Breast epithelium (tissue), 4 donors: ENCODE data around the gene KSR2. TPM values are rescaled to one million over a fixed set of nuclear protein-coding genes. Genes with fewer than 3 reads are reported as not detected.

ENCODE experiments used
- DNase-seq, 2 donors: peaks; one replicate each; pipeline ENCODE4 v3.0.0-alpha.2; 2019; ENCODE audit warnings: low spot score in 2 of 2
- H3K27ac ChIP-seq, 2 donors: fragments of 200-600 bp; sonication (generic) in 1 of 2; one replicate each; pipeline ENCODE4 v1.5.1; 2016 to 2019; ENCODE audit warnings: mild to moderate bottlenecking in 1 of 2
- H3K27me3 ChIP-seq, 2 donors: fragments of 200-600 bp; sonication (generic) in 1 of 2; one replicate each; pipeline versions ENCODE4 v1.5.1 to v1.6.0; 2017 to 2019; ENCODE audit warnings: control low read depth in 1 of 2, mild to moderate bottlenecking in 1 of 2
- H3K36me3 ChIP-seq: fragments of 200-600 bp; one replicate; pipeline ENCODE4 v1.5.1; 2019
- H3K4me1 ChIP-seq, 2 donors: fragments of 200-600 bp; sonication (generic); one replicate each; pipeline ENCODE4 v1.5.1; 2016 to 2019; ENCODE audit warnings: control low read depth in 1 of 2
- H3K4me3 ChIP-seq, 3 donors: fragments of 200-600 bp; sonication (generic); 1 replicate in 2 of 3; 2 replicates in 1 of 3; pipeline ENCODE4 v1.5.1; 2016 to 2019; ENCODE audit warnings: mild to moderate bottlenecking in 3 of 3, moderate library complexity in 2 of 3
- H3K9me3 ChIP-seq, 2 donors: fragments of 200-600 bp; sonication (generic) in 1 of 2; one replicate each; pipeline ENCODE4 v1.5.1; 2016 to 2019; ENCODE audit warnings: control low read depth in 1 of 2
- POLR2A ChIP-seq: fragments of 450-650 bp; IDR thresholded peaks from one replicate; pipeline ENCODE4 v1.6.1; 2016; ENCODE audit warnings: antibody characterized with exemption, mild to moderate bottlenecking, moderate library complexity
- POLR2AphosphoS5 ChIP-seq, 3 donors: sonication (generic); formaldehyde crosslinking; IDR thresholded peaks; one replicate each; pipeline ENCODE4 v1.6.1; 2017; ENCODE audit warnings: antibody characterized with exemption in 3 of 3
- intact Hi-C: fragments of 100-400 bp; cut with DNase I; formaldehyde crosslinking; loops from one replicate; pipeline ENCODE4 v1.15.1; 2023; ENCODE audit warnings: low total_unique reads
- total RNA-seq, 3 donors: library from RNA; depleted of rRNA; stranded (reverse); fragments of >200 nt; gene quantifications; one replicate each; pipeline ENCODE4 v1.1.0, GENCODE V29; 2016
- TF ChIP-seq, protein P1 (sequence below), 3 donors: fragments of 450-650 bp; IDR thresholded peaks; one replicate each; pipeline ENCODE4 v1.5.1; 2016 to 2017; ENCODE audit warnings: antibody characterized with exemption in 3 of 3, mild to moderate bottlenecking in 3 of 3, moderate library complexity in 3 of 3

The KSR2 gene
- total RNA-seq, 3 donors from 2014 or later: under 0.01 to 1.9 (median 0.33) TPM

DNA sequence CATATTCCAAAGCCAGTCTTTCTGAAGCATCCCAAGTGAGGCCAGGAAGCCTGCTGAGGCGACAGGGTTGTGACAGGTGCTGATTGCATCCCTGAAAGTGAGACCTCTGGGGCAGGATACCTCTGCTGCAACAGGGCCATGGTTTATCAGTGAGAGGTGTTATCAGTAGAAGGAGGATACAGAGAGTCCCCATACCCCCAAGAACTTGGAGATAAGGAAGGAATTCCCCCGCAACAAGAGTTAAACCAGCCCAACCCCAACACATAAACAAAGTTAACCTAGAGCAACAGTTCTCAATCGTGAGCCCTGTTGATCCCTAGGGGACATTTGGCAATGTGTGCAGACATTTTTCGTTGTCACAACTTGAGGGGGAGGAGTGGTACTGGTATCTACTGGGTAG, 374.3 kb downstream of the KSR2 start:
- Histone ChIP-seq H3K4me1 (no peaks in the 10 kb centered on the region), H3K27ac (no peak overlapping the region), H3K27me3 (no peaks in the 10 kb centered on the region), H3K9me3 (peaks cover 0 to 14% of the 10 kb centered on the region in 2 donors), H3K36me3 (no peaks in the 10 kb centered on the region), H3K4me3 (no peak overlapping the region)
- TF ChIP-seq POLR2A (no peak), POLR2AphosphoS5 (IDR thresholded peaks at IDR 0.05) (no peak)
- TF ChIP-seq, protein P1, sequence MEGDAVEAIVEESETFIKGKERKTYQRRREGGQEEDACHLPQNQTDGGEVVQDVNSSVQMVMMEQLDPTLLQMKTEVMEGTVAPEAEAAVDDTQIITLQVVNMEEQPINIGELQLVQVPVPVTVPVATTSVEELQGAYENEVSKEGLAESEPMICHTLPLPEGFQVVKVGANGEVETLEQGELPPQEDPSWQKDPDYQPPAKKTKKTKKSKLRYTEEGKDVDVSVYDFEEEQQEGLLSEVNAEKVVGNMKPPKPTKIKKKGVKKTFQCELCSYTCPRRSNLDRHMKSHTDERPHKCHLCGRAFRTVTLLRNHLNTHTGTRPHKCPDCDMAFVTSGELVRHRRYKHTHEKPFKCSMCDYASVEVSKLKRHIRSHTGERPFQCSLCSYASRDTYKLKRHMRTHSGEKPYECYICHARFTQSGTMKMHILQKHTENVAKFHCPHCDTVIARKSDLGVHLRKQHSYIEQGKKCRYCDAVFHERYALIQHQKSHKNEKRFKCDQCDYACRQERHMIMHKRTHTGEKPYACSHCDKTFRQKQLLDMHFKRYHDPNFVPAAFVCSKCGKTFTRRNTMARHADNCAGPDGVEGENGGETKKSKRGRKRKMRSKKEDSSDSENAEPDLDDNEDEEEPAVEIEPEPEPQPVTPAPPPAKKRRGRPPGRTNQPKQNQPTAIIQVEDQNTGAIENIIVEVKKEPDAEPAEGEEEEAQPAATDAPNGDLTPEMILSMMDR (IDR thresholded peaks at IDR 0.05): no peak
- DNase-seq: no peak
- intact Hi-C loops: loop anchor here (10.0 kb wide), 1 partner anchor 230 kb away; the partner anchor contains the start of gene NOS1

DNA sequence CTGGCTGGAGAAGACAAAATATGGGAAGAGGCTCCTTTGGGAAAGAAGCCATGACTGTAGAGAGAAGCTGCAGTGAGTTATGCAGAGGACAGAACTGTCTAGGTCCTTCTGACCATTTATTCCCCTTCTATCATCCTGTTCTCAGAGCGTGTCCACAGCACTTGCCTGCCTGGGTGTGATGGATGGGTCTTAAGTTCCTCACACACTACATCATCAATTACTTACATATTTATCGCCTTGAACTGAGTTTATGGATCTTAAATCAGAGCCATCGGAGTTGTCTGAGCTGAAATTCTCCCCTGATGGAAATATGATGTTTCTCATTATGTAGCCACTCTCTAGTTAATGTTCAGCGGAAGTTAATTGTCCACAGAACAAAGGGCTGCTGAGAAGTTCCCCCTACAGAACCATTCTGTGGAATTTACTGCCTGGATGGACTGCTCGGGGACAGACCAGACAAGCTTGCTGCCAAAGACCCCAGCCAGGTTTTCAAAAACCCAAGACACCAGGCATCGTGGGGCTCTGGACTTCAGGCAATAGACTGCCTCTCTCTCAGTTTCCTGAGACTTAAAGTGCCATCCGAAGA, 374.9 kb downstream of the KSR2 start:
- no peak overlapping the region for H3K4me3 ChIP-seq
- peaks cover 0 to 14% of the 10 kb centered on the region in 2 donors for H3K9me3 ChIP-seq
- no peak overlapping the region for H3K27ac ChIP-seq
- H3K36me3 ChIP-seq: no peaks in the 10 kb centered on the region
- H3K27me3 ChIP-seq: no peaks in the 10 kb centered on the region
- TF ChIP-seq POLR2AphosphoS5 (IDR thresholded peaks at IDR 0.05): no peak
- TF ChIP-seq, protein P1 (IDR thresholded peaks at IDR 0.05): no peak
- no peak for TF ChIP-seq POLR2A
- H3K4me1 ChIP-seq: no peaks in the 10 kb centered on the region
- intact Hi-C loops: loop anchor here (10.0 kb wide), 1 partner anchor 229 kb away; the partner anchor contains the start of gene NOS1
- no peak for DNase-seq

DNA sequence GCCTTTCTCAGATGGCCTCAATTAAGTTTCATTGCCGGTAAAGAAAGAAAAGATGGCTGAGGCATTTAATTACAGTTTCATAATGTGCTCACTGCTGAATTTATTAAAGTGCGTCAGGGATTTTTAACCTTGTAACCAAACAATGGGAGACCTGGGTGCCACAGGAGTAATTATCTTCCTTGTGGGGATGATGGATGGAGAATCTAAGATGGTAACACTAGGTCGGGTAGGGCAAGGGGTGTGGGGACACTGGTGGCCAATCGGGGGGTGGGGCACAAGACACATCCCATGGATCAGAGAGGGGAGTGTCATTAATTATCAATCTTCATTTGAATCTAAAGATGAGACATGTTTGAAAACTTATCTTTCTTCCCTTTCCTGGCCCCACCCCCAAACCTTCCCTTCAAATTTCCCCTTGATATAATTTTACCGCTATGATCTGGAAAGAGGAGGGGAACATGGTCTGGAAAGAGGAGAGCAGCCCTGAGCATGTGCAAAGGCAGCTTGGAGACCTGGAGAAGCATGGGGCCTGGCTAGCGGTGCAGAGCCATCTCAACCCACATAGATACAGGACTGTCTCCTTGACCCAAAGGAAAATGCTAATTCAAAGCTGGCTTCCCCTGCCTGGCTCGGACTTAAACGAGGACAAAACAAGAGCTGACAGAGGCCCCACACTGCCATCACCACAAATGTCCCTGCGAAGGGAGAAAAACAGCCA, 376.0 kb downstream of the KSR2 start:
- Histone ChIP-seq H3K9me3 (peaks cover 0 to 14% of the 10 kb centered on the region in 2 donors), H3K36me3 (no peaks in the 10 kb centered on the region), H3K27me3 (no peaks in the 10 kb centered on the region), H3K4me3 (no peak overlapping the region), H3K27ac (no peak overlapping the region), H3K4me1 (no peaks in the 10 kb centered on the region)
- TF ChIP-seq POLR2A: no peak
- TF ChIP-seq POLR2AphosphoS5 (IDR thresholded peaks at IDR 0.05): no peak
- TF ChIP-seq, protein P1 (IDR thresholded peaks at IDR 0.05): no peak
- intact Hi-C loops: loop anchor here (10.0 kb wide), 1 partner anchor 228 kb away; the partner anchor contains the start of gene NOS1
- no peak for DNase-seq

DNA sequence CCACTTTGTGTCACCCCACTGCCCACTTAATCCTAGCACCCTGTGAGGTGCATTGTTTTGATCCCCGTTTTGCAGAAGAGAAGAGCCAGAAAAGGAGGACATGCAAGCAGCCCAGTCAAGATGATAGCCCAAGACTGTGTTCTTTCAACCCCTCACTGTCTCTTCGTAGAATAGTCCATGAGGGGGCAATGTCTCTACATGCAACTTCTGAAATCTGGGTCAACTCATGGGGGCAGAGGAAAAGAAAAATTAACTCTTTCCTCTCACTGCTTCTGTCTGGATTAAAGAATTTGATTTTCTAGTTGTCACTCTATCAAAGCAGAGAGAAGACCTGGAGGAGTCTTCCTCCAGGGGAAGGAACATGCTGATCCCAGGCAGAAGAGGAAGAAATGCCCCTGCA, 377.8 kb downstream of the KSR2 start:
- no peak for TF ChIP-seq POLR2A
- TF ChIP-seq, protein P1 (IDR thresholded peaks at IDR 0.05): no peak
- TF ChIP-seq POLR2AphosphoS5 (IDR thresholded peaks at IDR 0.05): no peak
- Histone ChIP-seq H3K4me1 (no peaks in the 10 kb centered on the region), H3K4me3 (no peak overlapping the region), H3K27me3 (no peaks in the 10 kb centered on the region), H3K9me3 (peaks cover 0 to 14% of the 10 kb centered on the region in 2 donors), H3K27ac (no peak overlapping the region), H3K36me3 (no peaks in the 10 kb centered on the region)
- intact Hi-C loops: loop anchor here (10.0 kb wide), 1 partner anchor 226 kb away; the partner anchor contains the start of gene NOS1
- DNase-seq: no peak

DNA sequence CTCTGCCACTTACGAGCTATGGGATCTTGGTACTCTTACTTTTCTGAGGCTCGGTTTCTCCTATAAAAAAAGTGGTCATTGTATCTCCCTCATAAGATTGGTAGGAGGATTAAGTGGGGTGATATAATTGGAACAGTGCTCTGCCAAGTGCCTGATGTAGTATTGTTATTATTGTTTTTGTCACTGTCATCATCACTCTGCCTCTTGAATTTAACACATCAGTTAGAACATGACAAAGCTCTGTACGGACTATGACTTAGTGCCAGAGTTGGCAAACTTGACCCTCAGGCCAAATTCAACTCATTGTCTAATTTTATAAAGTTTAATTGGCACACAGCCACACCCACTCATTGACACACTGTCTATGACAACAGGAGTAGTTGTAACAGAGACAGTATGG, 378.4 kb downstream of the KSR2 start:
- no peak for DNase-seq
- TF ChIP-seq, protein P1 (IDR thresholded peaks at IDR 0.05): no peak
- TF ChIP-seq POLR2AphosphoS5 (IDR thresholded peaks at IDR 0.05) (no peak), POLR2A (no peak)
- Histone ChIP-seq H3K27me3 (no peaks in the 10 kb centered on the region), H3K27ac (no peak overlapping the region), H3K4me3 (no peak overlapping the region), H3K9me3 (peaks cover 0 to 14% of the 10 kb centered on the region in 2 donors), H3K36me3 (no peaks in the 10 kb centered on the region), H3K4me1 (no peaks in the 10 kb centered on the region)
- intact Hi-C loops: loop anchor here (10.0 kb wide), 1 partner anchor 226 kb away; the partner anchor contains the start of gene NOS1
